Upper lobe of left lung (tissue), 6 donors: ENCODE measurements around the gene HS3ST5. TPM values are rescaled to one million over a fixed set of nuclear protein-coding genes. Genes with fewer than 3 reads are reported as not detected.

Source experiments
- ATAC-seq, 2 donors: fragments of 200-7000 bp; cut with Tn5 transposase; one replicate each; pipeline ENCODE4 v1.9.1; 2022; ENCODE audit warnings: mild to moderate bottlenecking in 2 of 2, moderate library complexity in 2 of 2; ENCODE audit not compliant: low FRiP score in 2 of 2
- DNase-seq, 2 donors: peaks; one replicate each; pipeline ENCODE4 v3.0.0-alpha.2; 2019 to 2020
- H3K27ac ChIP-seq, 4 donors: fragments of 200-600 bp; sonication (generic); one replicate each; pipeline ENCODE4 v1.5.1; 2016 to 2019
- H3K27me3 ChIP-seq, 4 donors: fragments of 200-600 bp; sonication (generic); one replicate each; pipeline ENCODE4 v1.5.1; 2017 to 2019
- H3K36me3 ChIP-seq, 4 donors: fragments of 200-600 bp; sonication (generic); one replicate each; pipeline ENCODE4 v1.5.1; 2016 to 2019
- H3K4me1 ChIP-seq, 4 donors: fragments of 200-600 bp; sonication (generic); one replicate each; pipeline ENCODE4 v1.5.1; 2018 to 2019
- H3K4me3 ChIP-seq, 4 donors: fragments of 200-600 bp; sonication (generic); one replicate each; pipeline ENCODE4 v1.5.1; 2017 to 2019; ENCODE audit warnings: mild to moderate bottlenecking in 2 of 4, moderate library complexity in 1 of 4
- H3K9me3 ChIP-seq, 4 donors: fragments of 200-600 bp; sonication (generic); one replicate each; pipeline ENCODE4 v1.5.1; 2018 to 2019
- CTCF ChIP-seq, 6 experiments: fragments of 450-650 bp in 4 of 6; fragments of 200-600 bp in 2 of 6; sonication (generic) in 2 of 6; IDR thresholded peaks; one replicate each; pipeline ENCODE4 v1.5.1; 2016 to 2019; ENCODE audit warnings: antibody characterized with exemption in 6 of 6
- EP300 ChIP-seq, 4 donors: sonication (generic); formaldehyde crosslinking; IDR thresholded peaks; one replicate each; pipeline ENCODE4 v1.5.1; 2017; ENCODE audit warnings: antibody characterized with exemption in 4 of 4, control low read depth in 2 of 4
- POLR2A ChIP-seq, 4 donors: fragments of 450-650 bp; IDR thresholded peaks; one replicate each; pipeline ENCODE4 v1.5.1; 2016 to 2017; ENCODE audit warnings: antibody characterized with exemption in 4 of 4, mild to moderate bottlenecking in 2 of 4
- POLR2AphosphoS5 ChIP-seq, 2 donors: sonication (generic); formaldehyde crosslinking; IDR thresholded peaks; one replicate each; pipeline ENCODE4 v1.5.1; 2017; ENCODE audit warnings: antibody characterized with exemption in 2 of 2
- WGBS, 2 donors: methylation state at CpG; one replicate each; pipeline ENCODE4 v1.1.5; 2017 to 2018; 5-methylcytosine and 5-hydroxymethylcytosine counted together
- total RNA-seq, 6 donors: library from RNA; depleted of rRNA in 4 of 6; stranded (reverse); fragments of >200 nt in 4 of 6; gene quantifications; one replicate each; pipeline versions ENCODE4 v1.1.0 to v1.2.1, GENCODE V29; 2016 to 2021
- donor health status: DM: no; HTN: no; CAD: no; lungs with moderate emphysema.
- donor health status: DM: no; HTN: yes; CAD: no; lungs with severe emphysema.

HS3ST5 gene
- total RNA-seq, 6 donors from 2014 or later = 0.17 to 0.52 (median 0.30) TPM; not detected in 1

GRCh38 chr6:114210467-114210866 lies 132.4 kb downstream of the HS3ST5 start:
- no peaks in the 10 kb centered on the region for H3K36me3 ChIP-seq
- DNase-seq (no peak), ATAC-seq (no peak)
- WGBS, 2 donors = 91 to 92% methylated on average over 4 of the region's 4 CpGs
- TF ChIP-seq POLR2A (IDR thresholded peaks at IDR 0.05) (no peak), EP300 (IDR thresholded peaks at IDR 0.05) (no peak), CTCF (IDR thresholded peaks at IDR 0.05) (no peak), POLR2AphosphoS5 (IDR thresholded peaks at IDR 0.05) (no peak)
- no peaks in the 10 kb centered on the region for H3K9me3 ChIP-seq
- no peak overlapping the region for H3K27ac ChIP-seq
- no peaks in the 10 kb centered on the region for H3K4me1 ChIP-seq
- H3K4me3 ChIP-seq = no peak overlapping the region
- no peaks in the 10 kb centered on the region for H3K27me3 ChIP-seq

GRCh38 chr6:114203460-114203859 lies 139.4 kb downstream of the HS3ST5 start:
- DNase-seq (no peak), ATAC-seq (no peak)
- TF ChIP-seq POLR2AphosphoS5 (IDR thresholded peaks at IDR 0.05) = no peak
- TF ChIP-seq CTCF (IDR thresholded peaks at IDR 0.05) = no peak
- no peak for TF ChIP-seq POLR2A (IDR thresholded peaks at IDR 0.05)
- TF ChIP-seq EP300 (IDR thresholded peaks at IDR 0.05) = no peak
- no peaks in the 10 kb centered on the region for H3K27me3 ChIP-seq
- H3K4me3 ChIP-seq = no peak overlapping the region
- no peaks in the 10 kb centered on the region for H3K36me3 ChIP-seq
- 80 to 82% methylated on average over 3 of the region's 3 CpGs for WGBS, 2 donors
- H3K4me1 ChIP-seq = no peaks in the 10 kb centered on the region
- no peaks in the 10 kb centered on the region for H3K9me3 ChIP-seq
- H3K27ac ChIP-seq = no peak overlapping the region

- Histone ChIP-seq H3K27ac (no peak overlapping the region), H3K4me1 (no peaks in the 10 kb centered on the region), H3K9me3 (no peaks in the 10 kb centered on the region), H3K4me3 (no peak overlapping the region), H3K27me3 (no peaks in the 10 kb centered on the region), H3K36me3 (no peaks in the 10 kb centered on the region)
- ATAC-seq (no peak), DNase-seq (no peak)
- no peak for TF ChIP-seq EP300 (IDR thresholded peaks at IDR 0.05)
- no peak for TF ChIP-seq POLR2AphosphoS5 (IDR thresholded peaks at IDR 0.05)
- no peak for TF ChIP-seq CTCF (IDR thresholded peaks at IDR 0.05)
- no peak for TF ChIP-seq POLR2A (IDR thresholded peaks at IDR 0.05)
These were observed 140.4 kb downstream of the HS3ST5 start for GRCh38 chr6:114202389-114202788.

GRCh38 chr6:114200891-114201290 lies 141.9 kb downstream of the HS3ST5 start:
- H3K27ac ChIP-seq = no peak overlapping the region
- no peaks in the 10 kb centered on the region for H3K36me3 ChIP-seq
- TF ChIP-seq POLR2AphosphoS5 (IDR thresholded peaks at IDR 0.05) = no peak
- no peak for TF ChIP-seq CTCF (IDR thresholded peaks at IDR 0.05)
- TF ChIP-seq EP300 (IDR thresholded peaks at IDR 0.05) = no peak
- no peak for TF ChIP-seq POLR2A (IDR thresholded peaks at IDR 0.05)
- no peaks in the 10 kb centered on the region for H3K27me3 ChIP-seq
- DNase-seq (no peak), ATAC-seq (no peak)
- H3K4me3 ChIP-seq = no peak overlapping the region
- WGBS, 2 donors = 78 to 81% methylated on average over 3 of the region's 3 CpGs
- H3K9me3 ChIP-seq = no peaks in the 10 kb centered on the region
- no peaks in the 10 kb centered on the region for H3K4me1 ChIP-seq

GRCh38 chr6:114195631-114196403 lies 147.0 kb downstream of the HS3ST5 start:
- 76 to 79% methylated on average over 7 of the region's 7 CpGs for WGBS, 2 donors
- ATAC-seq (no peak), DNase-seq (no peak)

More at GRCh38 chr6:114195631-114196403, 147.0 kb downstream of the HS3ST5 start:
- TF ChIP-seq EP300 (IDR thresholded peaks at IDR 0.05) = no peak
- no peak for TF ChIP-seq CTCF (IDR thresholded peaks at IDR 0.05)
- TF ChIP-seq POLR2A (IDR thresholded peaks at IDR 0.05) = no peak
- TF ChIP-seq POLR2AphosphoS5 (IDR thresholded peaks at IDR 0.05) = no peak
- Histone ChIP-seq H3K4me1 (no peaks in the 10 kb centered on the region), H3K9me3 (no peaks in the 10 kb centered on the region), H3K27ac (no peak overlapping the region), H3K27me3 (no peaks in the 10 kb centered on the region), H3K36me3 (no peaks in the 10 kb centered on the region), H3K4me3 (no peak overlapping the region)
